ENCODE results near the gene ALDH3B1.

ALDH3B1 gene

GRCh38 chr11:68047437-68048290 lies 37.5 kb downstream of the ALDH3B1 start:
- no peak for DNase-seq

DNA sequence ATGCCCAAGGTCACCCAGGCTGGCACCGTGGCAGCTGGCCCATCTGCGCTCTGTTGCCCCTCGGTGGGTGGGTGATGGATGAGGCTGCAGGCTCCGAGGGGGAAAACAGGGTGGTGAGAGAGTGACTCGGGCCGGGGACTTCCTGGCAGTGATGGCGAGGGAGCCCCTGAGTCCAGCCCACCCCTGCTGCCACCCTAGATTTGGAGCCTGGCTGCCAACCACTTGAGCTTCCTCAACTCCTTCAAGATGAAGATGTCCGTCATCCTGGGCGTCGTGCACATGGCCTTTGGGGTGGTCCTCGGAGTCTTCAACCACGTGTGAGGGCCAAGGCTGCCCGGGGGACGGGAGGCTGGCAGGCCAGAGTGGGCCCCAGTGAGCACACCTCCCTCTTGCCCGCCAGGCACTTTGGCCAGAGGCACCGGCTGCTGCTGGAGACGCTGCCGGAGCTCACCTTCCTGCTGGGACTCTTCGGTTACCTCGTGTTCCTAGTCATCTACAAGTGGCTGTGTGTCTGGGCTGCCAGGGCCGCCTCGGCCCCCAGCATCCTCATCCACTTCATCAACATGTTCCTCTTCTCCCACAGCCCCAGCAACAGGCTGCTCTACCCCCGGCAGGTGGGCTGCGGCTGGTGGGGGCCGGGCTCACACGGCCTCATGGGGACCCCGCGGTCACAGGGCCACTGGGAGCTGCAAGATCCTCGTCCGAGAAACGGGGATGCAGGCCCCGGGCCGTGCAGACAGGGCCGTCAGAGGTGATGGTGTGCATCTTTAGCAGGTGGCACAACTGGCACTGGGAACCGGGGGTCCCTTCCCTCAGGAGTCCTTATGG lies 38.8 kb downstream of the ALDH3B1 start:
- DNase-seq = no peak

GRCh38 chr11:68049509-68050370 lies 39.6 kb downstream of the ALDH3B1 start:
- DNase-seq = no peak

GRCh38 chr11:68050371-68050841 lies 40.3 kb downstream of the ALDH3B1 start:
- no peak for DNase-seq

DNA sequence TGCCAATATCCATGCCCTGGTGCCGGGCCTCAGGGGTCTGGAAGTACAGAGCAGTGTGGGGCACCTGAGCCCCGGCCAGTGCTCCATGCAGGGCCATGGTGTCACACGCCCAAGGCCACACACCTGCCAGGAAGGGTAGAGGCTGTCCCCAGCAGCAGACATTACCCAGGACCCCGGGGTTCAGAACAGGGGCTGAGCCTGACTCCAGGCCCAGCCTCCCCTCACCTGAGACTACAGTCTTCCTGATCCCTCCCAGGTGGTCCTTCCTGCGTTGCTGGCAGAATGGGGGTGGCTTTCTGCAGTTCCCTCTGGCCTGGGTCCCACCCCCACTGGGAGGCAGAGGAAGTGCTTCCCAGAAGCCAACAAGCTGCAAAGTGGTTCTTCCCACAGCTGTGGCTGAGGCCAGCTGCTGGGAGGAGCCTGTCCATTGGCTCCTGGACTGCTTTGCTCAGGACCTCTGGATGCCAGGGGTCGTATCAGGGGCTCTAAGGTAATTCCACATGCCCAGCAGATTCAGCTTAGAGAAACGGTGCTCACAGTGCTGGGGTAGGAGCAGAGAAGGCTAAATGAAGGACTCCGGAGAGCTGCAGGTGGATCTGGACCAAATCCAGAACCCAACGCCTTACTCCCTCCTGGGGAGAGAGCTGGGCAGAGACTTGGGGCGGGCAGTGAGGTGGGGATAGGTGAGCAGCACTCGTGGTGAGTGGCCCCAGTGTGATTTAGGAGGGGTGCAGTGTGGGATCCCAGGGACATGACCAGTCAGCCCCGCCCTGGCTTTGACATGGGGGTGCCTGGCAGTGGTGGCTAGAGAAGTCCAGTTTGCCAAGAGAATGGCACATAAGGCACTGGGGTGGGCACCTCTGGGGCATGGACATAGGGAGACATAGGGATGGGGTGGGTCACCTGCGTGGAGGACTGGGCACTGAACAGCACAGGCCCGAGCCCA lies 41.3 kb downstream of the ALDH3B1 start:
- no peak for DNase-seq

- no peak for DNase-seq
Observed at GRCh38 chr11:68052137-68052873, 42.2 kb downstream of the ALDH3B1 start.

- no peak for DNase-seq
Observed at GRCh38 chr11:68053117-68053516, 43.0 kb downstream of the ALDH3B1 start.

GRCh38 chr11:68053981-68054812 lies 44.1 kb downstream of the ALDH3B1 start:
- DNase-seq = no peak

GRCh38 chr11:68056317-68057285 lies 46.5 kb downstream of the ALDH3B1 start:
- DNase-seq = no peak

GRCh38 chr11:68057807-68058206 lies 47.7 kb downstream of the ALDH3B1 start:
- DNase-seq = no peak

DNA sequence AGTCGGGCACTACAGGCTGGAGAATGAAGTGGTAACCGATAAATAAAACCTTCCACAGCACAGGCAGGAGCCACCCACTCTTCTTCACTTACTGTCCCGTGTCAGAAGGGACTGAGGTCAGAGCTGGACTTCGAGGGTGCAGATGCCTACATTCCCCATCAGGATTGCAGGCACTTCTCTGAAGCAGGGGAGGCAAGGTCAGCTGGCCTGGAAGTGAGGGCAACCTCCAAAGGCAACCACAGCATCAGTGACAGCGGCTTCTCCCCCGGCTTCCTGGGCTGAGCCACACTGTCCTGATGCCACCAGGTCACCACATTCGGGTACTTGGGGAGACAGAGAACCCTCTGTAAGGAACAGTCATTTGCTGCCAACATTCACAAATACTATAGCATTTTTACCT lies 51.4 kb downstream of the ALDH3B1 start:
- no peak for DNase-seq

GRCh38 chr11:68064926-68065325 lies 54.8 kb downstream of the ALDH3B1 start:
- DNase-seq = no peak

DNA sequence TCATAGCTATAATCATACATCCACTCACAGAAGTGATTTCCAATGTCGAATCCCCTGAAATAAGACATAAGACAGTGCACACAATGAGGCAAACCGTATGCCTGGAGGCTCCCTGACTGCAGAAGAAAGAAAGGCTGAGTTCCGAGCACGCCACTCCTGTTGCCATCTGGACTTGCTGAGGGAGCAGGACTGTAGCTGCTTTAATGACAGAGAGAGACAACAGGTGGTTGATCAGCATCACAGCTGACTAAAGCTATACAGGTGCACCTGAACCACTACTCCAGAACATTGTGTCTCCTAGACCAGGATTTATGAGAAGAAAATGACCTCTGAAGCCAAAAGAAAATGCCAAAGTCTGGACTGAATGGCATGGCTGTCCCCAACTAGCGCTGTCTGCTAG lies 55.7 kb downstream of the ALDH3B1 start:
- no peak for DNase-seq

DNA sequence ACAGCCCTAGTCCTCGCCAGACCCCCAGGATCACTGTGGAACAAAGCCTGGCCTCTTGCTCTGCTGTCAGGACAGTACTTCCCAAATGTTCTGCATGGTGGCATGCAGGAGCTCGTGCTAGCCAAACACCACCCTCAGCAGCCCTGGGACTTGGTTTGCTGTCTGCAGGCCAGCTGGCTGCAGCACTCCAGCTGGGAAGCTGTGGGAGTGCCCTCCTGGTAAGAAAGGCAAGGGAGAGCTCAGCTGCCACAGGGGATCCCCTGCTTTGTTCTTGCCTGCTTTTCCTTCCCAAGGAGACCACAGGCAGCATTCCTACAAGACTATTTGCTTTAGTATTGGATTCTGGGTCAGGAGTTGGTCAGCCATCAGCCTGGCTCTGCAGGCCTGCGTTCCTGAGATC lies 56.6 kb downstream of the ALDH3B1 start:
- DNase-seq = no peak

DNA sequence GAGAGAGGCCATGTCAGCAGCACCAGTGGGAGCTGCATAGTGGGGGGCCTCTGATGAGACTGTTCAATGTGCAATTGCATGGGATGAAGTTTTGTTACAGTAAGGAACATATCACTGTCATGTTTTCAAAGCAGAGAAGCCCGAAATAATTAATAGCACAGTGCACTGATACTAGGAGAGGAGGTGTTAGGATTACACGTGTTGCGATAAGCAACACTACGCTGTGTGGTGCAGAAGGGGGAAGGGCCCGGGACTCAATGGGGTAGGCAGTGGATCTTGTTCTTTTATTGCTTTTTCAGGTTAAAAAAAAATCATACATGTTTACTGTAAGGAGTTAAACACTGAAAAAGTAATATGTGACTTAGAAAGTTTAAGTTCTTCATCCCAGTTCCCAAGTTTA lies 57.9 kb downstream of the ALDH3B1 start:
- DNase-seq = no peak

DNA sequence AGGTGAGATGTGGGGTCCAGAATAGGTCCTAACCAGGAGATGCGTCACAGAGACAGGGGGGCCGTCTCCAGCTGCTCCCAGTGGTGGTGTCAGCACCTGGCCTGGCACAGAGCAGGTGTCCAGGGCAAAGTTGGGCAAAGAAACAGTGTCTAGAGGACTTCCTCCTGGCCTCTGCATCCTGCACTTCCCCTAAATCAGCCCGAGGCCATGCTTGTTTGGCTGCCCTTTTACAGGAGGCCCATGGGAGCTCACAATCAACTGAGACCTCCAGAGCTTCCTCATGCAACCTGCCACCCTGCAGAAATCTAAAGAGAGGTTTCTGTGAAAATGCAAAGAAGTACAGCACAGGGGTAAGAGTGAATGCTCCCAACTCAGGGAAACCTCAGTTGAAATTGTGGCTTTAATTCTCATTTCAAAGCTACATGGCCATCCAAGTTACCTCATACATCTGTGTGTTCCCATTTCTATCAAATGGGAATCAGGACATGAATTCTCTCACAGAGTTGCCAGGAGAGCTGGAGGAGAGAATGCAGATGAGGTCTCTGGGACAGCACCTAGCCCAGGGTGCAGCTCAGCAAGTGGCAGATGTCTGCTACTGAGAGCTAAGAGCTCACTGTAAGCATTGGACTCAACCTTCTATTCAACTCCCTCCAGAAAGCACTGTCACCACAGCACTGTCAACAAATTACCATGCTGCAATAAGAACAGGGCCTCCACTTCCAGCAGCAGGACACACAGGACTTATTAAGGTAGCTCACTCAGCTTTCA lies 61.3 kb downstream of the ALDH3B1 start:
- no peak for DNase-seq

DNA sequence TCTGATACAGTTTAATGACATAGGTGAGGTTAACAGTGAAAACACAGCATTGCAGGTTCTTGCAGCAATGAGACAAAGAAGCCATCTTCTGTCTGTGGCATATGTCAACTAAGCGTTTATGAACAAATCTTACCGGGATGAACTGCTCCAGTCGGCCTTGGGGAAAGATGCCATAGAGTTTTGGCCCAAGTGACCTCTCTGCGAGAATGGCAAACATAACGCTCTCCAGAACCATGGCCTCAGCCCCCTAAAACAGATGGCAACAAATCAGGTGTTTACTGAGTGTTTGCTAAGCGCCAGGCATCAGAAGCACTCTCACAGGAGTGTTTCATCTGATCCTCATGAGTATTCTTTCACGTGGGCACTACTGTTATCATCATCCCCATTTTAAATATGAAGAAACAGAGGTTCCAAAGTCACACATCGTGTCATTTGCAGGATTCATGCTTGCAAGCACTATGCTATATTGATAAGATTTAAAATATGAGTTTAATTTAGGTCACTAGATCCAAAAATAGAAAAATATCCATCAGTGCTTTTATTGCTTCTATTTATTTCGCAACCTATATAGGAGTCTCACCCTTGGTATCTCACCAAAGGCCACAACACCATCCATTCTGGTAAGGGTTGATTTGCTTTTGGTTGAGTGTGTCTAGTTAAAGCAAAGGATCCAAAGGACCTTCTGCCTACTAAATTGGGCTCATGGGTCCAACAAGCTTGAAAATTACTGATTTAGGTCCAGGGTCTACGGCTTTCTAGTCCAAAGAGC lies 64.6 kb downstream of the ALDH3B1 start:
- no peak for DNase-seq

Data from NCI-H226 (cell line).